Breast epithelium (tissue), 4 donors: ENCODE results near the gene LCP1. TPM values are rescaled to one million over a fixed set of nuclear protein-coding genes. Genes with fewer than 3 reads are reported as not detected.

Source experiments
- DNase-seq, 2 donors: peaks; one replicate each; pipeline ENCODE4 v3.0.0-alpha.2; 2019; ENCODE audit warnings: low spot score in 2 of 2
- H3K27ac ChIP-seq, 2 donors: fragments of 200-600 bp; sonication (generic) in 1 of 2; one replicate each; pipeline ENCODE4 v1.5.1; 2016 to 2019; ENCODE audit warnings: mild to moderate bottlenecking in 1 of 2
- H3K27me3 ChIP-seq, 2 donors: fragments of 200-600 bp; sonication (generic) in 1 of 2; one replicate each; pipeline versions ENCODE4 v1.5.1 to v1.6.0; 2017 to 2019; ENCODE audit warnings: control low read depth in 1 of 2, mild to moderate bottlenecking in 1 of 2
- H3K36me3 ChIP-seq: fragments of 200-600 bp; one replicate; pipeline ENCODE4 v1.5.1; 2019
- H3K4me1 ChIP-seq, 2 donors: fragments of 200-600 bp; sonication (generic); one replicate each; pipeline ENCODE4 v1.5.1; 2016 to 2019; ENCODE audit warnings: control low read depth in 1 of 2
- H3K4me3 ChIP-seq, 3 donors: fragments of 200-600 bp; sonication (generic); 1 replicate in 2 of 3; 2 replicates in 1 of 3; pipeline ENCODE4 v1.5.1; 2016 to 2019; ENCODE audit warnings: mild to moderate bottlenecking in 3 of 3, moderate library complexity in 2 of 3
- H3K9me3 ChIP-seq, 2 donors: fragments of 200-600 bp; sonication (generic) in 1 of 2; one replicate each; pipeline ENCODE4 v1.5.1; 2016 to 2019; ENCODE audit warnings: control low read depth in 1 of 2
- CTCF ChIP-seq, 3 donors: fragments of 450-650 bp; IDR thresholded peaks; one replicate each; pipeline ENCODE4 v1.5.1; 2016 to 2017; ENCODE audit warnings: antibody characterized with exemption in 3 of 3, mild to moderate bottlenecking in 3 of 3, moderate library complexity in 3 of 3
- POLR2A ChIP-seq: fragments of 450-650 bp; IDR thresholded peaks from one replicate; pipeline ENCODE4 v1.6.1; 2016; ENCODE audit warnings: antibody characterized with exemption, mild to moderate bottlenecking, moderate library complexity
- POLR2AphosphoS5 ChIP-seq, 3 donors: sonication (generic); formaldehyde crosslinking; IDR thresholded peaks; one replicate each; pipeline ENCODE4 v1.6.1; 2017; ENCODE audit warnings: antibody characterized with exemption in 3 of 3
- intact Hi-C: fragments of 100-400 bp; cut with DNase I; formaldehyde crosslinking; loops from one replicate; pipeline ENCODE4 v1.15.1; 2023; ENCODE audit warnings: low total_unique reads
- total RNA-seq, 3 donors: library from RNA; depleted of rRNA; stranded (reverse); fragments of >200 nt; gene quantifications; one replicate each; pipeline ENCODE4 v1.1.0, GENCODE V29; 2016

LCP1 gene
- total RNA-seq, 3 donors from 2014 or later, result 28.2 to 94.9 (median 61.3) TPM

- Histone ChIP-seq H3K27me3 (no peaks in the 10 kb centered on the region), H3K27ac (no peak overlapping the region), H3K4me3 (no peak overlapping the region), H3K9me3 (no peaks in the 10 kb centered on the region), H3K4me1 (no peaks in the 10 kb centered on the region), H3K36me3 (no peaks in the 10 kb centered on the region)
- intact Hi-C loops, result no loop called here
- TF ChIP-seq POLR2AphosphoS5 (IDR thresholded peaks at IDR 0.05) (no peak), CTCF (IDR thresholded peaks at IDR 0.05) (no peak), POLR2A (no peak)
- DNase-seq, result no peak
Observed at GRCh38 chr13:46202966-46203365, 21.0 kb upstream of the LCP1 start.

GRCh38 chr13:46202188-46202795 lies 20.3 kb upstream of the LCP1 start:
- Histone ChIP-seq H3K4me1 (no peaks in the 10 kb centered on the region), H3K9me3 (no peaks in the 10 kb centered on the region), H3K27me3 (no peaks in the 10 kb centered on the region), H3K27ac (no peak overlapping the region), H3K36me3 (no peaks in the 10 kb centered on the region), H3K4me3 (no peak overlapping the region)
- TF ChIP-seq CTCF (IDR thresholded peaks at IDR 0.05) (no peak), POLR2A (no peak), POLR2AphosphoS5 (IDR thresholded peaks at IDR 0.05) (no peak)
- intact Hi-C loops, result no loop called here
- no peak for DNase-seq

- Histone ChIP-seq H3K4me1 (no peaks in the 10 kb centered on the region), H3K36me3 (no peaks in the 10 kb centered on the region), H3K27me3 (no peaks in the 10 kb centered on the region), H3K27ac (no peak overlapping the region), H3K9me3 (no peaks in the 10 kb centered on the region), H3K4me3 (no peak overlapping the region)
- no peak for DNase-seq
- TF ChIP-seq POLR2AphosphoS5 (IDR thresholded peaks at IDR 0.05) (no peak), POLR2A (no peak), CTCF (IDR thresholded peaks at IDR 0.05) (no peak)
- intact Hi-C loops, result no loop called here
Observed at GRCh38 chr13:46198696-46199193, 16.8 kb upstream of the LCP1 start.

GRCh38 chr13:46197299-46198048 lies 15.5 kb upstream of the LCP1 start:
- H3K27me3 ChIP-seq, result no peaks in the 10 kb centered on the region
- DNase-seq, result no peak
- H3K36me3 ChIP-seq, result no peaks in the 10 kb centered on the region
- H3K4me1 ChIP-seq, result no peaks in the 10 kb centered on the region
- H3K4me3 ChIP-seq, result no peak overlapping the region
- no peak overlapping the region for H3K27ac ChIP-seq
- H3K9me3 ChIP-seq, result no peaks in the 10 kb centered on the region
- TF ChIP-seq CTCF (IDR thresholded peaks at IDR 0.05) (no peak), POLR2AphosphoS5 (IDR thresholded peaks at IDR 0.05) (no peak), POLR2A (no peak)
- intact Hi-C loops, result no loop called here

- no peak for TF ChIP-seq POLR2A
- intact Hi-C loops, result no loop called here
- Histone ChIP-seq H3K9me3 (no peaks in the 10 kb centered on the region), H3K4me1 (no peaks in the 10 kb centered on the region), H3K27ac (no peak overlapping the region), H3K27me3 (no peaks in the 10 kb centered on the region), H3K4me3 (no peak overlapping the region), H3K36me3 (no peaks in the 10 kb centered on the region)
- DNase-seq, result no peak
Observed at GRCh38 chr13:46195016-46195415, 13.0 kb upstream of the LCP1 start.
